NCI-H1092 (cell line): ENCODE results near the gene ADAP2.
"Not testable (repeated sequence)": the region's sequence is repeated elsewhere in the genome, so short reads cannot be mapped to it uniquely, and the experiment has no call there.

Source experiments
- DNase-seq: peaks from one replicate; lab custom pipeline; 2025; lab: John Stamatoyannopoulos, UW

The ADAP2 gene

GRCh38 chr17:30970831-30971567 is 49.3 kb downstream of the ADAP2 start, which contains the start of gene RNF135:
Gene RNF135, plus strand, starts transcription at chr17:30971039. Its CDS starts 35 bp downstream, at chr17:30971074.
- DNase-seq, result peak; percentile 14

- no peak for DNase-seq
Measured at GRCh38 chr17:30975042-30975820, 53.5 kb downstream of the ADAP2 start.

GRCh38 chr17:30979919-30980318 is 58.2 kb downstream of the ADAP2 start:
- DNase-seq, result not testable (repeated sequence)

GRCh38 chr17:30981531-30982519 is 60.1 kb downstream of the ADAP2 start:
- DNase-seq, result no peak

- DNase-seq, result no peak
Measured at GRCh38 chr17:30982855-30983254, 61.1 kb downstream of the ADAP2 start.

- DNase-seq, result no peak
Measured at GRCh38 chr17:30990458-30990857, 68.7 kb downstream of the ADAP2 start.

GRCh38 chr17:30992551-30992950 is 70.8 kb downstream of the ADAP2 start:
- DNase-seq, result no peak

- DNase-seq, result no peak
Measured at GRCh38 chr17:30995347-30995746, 73.6 kb downstream of the ADAP2 start.

- no peak for DNase-seq
Measured at GRCh38 chr17:30996486-30996885, 74.7 kb downstream of the ADAP2 start.

- DNase-seq, result no peak
Measured at GRCh38 chr17:30997270-30997669, 75.5 kb downstream of the ADAP2 start.

GRCh38 chr17:30997842-30998241 is 76.1 kb downstream of the ADAP2 start:
- DNase-seq, result no peak

GRCh38 chr17:31002047-31002446 is 80.3 kb downstream of the ADAP2 start:
- no peak for DNase-seq

GRCh38 chr17:31003225-31003866 is 81.6 kb downstream of the ADAP2 start:
- DNase-seq, result no peak

- DNase-seq, result no peak
Measured at GRCh38 chr17:31004160-31004559, 82.4 kb downstream of the ADAP2 start.

GRCh38 chr17:31007695-31008373 is 86.1 kb downstream of the ADAP2 start:
- no peak for DNase-seq

GRCh38 chr17:31008374-31009041 is 86.8 kb downstream of the ADAP2 start:
- DNase-seq, result peak; percentile 14
